Measurements from ENCODE around the gene BNIP5.

Gene BNIP5

DNA sequence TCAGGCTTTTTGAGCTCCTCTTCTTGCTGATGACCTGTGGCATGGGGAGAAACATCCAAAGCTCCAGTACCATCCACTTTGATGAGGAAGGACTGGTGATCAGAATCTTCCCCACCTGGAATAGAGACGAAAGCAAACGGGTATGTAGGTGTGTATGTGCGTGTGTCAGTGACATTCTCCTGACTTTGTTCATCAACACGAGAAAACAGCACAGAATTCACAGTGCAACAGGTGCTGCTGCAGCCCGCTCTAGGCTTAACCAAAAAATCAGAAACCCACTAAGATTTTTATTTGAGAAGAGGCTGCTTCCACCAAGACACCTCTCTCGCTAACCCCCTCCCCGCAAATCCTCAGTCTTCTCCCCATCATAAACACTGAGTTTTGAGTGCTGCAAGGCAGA lies 8.1 kb downstream of the BNIP5 start:
- DNase-seq (ENCODE audit: extremely low spot score, insufficient read length, low read depth) (no peak), FAIRE-seq (no peak)

- no peak for FAIRE-seq
Measured at GRCh38 chr6:36327919-36328236, 8.8 kb downstream of the BNIP5 start.

DNA sequence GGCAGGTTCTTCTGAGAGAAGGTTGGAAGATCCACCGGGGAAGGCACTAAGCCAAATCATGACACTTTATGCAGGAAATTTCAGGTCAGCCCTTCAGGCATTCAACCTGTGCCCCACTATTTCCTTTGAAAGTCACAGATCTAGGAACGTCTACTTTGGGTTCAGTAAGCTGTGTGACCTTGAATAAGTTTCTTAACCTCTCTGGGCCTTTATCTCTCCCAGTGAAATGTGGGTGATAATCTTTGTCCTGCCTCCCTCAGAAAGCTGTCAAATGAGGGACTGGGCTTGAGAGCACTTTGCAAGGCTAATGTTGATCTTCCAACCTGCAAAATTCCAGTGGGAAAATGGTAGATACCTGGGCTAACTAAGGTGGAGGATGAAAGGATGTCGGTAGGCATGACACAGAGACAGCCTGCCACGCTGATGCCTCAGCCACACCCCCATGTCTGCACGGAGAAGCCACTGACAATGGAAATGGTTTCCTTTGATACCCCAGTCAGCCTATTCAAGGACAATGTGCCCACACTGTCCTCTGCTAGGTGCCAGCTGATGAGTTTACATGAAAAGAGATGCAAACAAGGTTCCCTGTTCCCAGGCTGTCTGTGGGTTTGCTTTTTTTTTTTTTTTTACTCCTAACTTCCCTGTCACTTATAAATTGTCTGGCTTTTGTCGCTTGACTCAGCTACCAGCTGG lies 9.3 kb downstream of the BNIP5 start:
- DNase-seq (ENCODE audit: extremely low spot score, insufficient read length, low read depth) (no peak), FAIRE-seq (no peak)

More at GRCh38 chr6:36327919-36328236, 8.8 kb downstream of the BNIP5 start:
- DNase-seq (ENCODE audit: extremely low spot score, insufficient read length, low read depth), result no peak

- FAIRE-seq, result no peak
Measured at GRCh38 chr6:36326356-36326995, 10.2 kb downstream of the BNIP5 start.

DNA sequence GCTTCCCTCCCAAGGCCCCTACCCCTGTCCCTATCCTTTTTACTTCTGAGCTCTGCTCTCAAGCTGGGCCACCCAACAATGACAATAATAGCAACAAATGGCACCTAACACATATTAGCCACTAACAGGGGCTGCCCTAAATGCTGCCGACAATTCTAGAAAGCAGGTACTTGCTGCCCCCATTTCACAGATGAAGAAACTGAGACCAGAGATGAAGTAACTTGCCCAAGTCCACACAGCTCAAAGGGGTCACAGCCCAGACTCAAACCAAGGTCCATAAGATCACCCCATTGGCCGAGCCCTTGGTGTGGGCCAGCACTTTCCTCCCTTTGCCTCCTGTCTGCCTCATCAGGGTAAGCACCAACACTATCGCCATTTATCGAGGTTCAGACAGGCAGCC lies 12.0 kb downstream of the BNIP5 start:
- FAIRE-seq (no peak), DNase-seq (ENCODE audit: extremely low spot score, insufficient read length, low read depth) (no peak)

More at GRCh38 chr6:36326356-36326995, 10.2 kb downstream of the BNIP5 start:
- no peak for DNase-seq (ENCODE audit: extremely low spot score, insufficient read length, low read depth)

- FAIRE-seq (no peak), DNase-seq (ENCODE audit: extremely low spot score, insufficient read length, low read depth) (no peak)
Measured at GRCh38 chr6:36324191-36324590, 12.5 kb downstream of the BNIP5 start.

DNA sequence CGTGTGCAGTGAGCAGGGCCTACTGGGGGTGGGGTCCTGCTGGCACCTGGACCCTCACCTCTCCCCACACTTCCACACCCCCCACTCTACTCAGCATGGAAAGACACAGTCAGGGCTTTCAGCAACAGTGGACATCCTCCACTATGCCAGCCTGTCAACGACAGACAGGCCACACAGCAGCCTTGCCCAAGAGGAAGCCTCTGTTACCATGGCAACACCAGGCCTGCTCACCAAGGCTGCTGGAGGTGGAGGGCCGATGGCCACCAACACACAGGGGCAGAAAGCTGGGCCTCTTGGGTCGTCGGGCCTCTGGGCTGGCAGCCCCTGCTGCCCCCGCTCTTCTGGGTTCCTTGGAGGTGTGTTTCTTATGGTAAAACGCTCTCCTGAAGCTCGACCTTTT lies 13.6 kb downstream of the BNIP5 start:
- FAIRE-seq, result no peak
- no peak for DNase-seq (ENCODE audit: extremely low spot score, insufficient read length, low read depth)

DNA sequence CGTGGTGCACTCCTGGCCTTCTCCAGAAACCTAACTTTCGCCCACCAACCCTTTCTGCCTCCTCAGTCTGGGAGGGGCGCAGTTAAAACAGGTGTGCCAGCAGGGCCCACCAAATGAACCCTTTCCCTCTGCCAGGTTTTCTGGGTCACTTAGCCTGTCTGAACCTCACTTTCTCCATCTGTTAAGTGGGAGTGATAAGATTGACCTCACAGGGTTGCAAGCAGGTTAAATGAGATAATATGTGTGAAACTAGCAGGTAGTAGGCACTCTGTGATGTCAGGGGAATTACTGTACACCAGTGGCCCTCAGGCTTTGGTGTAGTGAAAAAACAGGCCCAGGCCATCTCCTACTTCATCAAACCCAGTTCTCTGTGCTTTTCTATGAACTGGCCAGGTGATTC lies 14.1 kb downstream of the BNIP5 start:
- no peak for DNase-seq (ENCODE audit: extremely low spot score, insufficient read length, low read depth)
- no peak for FAIRE-seq

DNA sequence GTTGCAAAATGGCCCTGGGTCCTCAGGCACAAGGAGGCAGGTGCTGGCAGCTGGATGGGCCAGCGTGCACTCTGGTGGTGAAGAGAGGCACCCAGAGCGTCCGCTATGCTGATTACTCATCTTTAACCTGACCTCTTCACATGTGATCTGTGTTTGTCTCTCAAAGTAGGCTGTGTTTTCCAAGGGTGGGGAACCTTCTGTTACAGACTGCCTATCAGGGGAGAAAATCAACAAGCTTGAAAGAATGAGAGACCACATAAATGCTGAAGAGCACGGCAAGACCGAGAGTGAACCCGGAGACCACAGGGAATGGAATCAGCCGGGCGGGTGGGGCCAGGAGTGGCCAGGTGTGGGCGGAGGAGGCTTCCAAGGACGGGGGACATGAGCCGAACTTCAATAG lies 16.2 kb downstream of the BNIP5 start:
- FAIRE-seq, result no peak

DNA sequence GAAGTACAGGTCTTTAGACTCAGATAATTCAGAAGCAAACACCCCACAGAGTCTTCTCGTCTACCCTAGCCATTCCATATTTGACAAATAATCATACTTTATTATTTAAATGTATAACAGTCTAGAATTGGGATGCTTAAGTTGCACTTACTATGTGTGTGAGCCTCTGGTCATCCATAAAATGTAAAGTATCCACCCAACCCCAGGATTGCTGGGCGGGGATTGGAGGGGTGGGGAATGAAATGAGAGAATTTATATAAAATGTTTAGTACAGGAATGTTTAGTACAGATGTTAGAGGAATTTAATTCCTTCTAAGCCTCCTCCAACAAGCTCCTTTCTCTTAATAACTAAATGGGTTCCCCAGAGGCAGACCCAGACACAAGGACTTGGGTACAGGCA lies 16.9 kb downstream of the BNIP5 start:
- FAIRE-seq (no peak), DNase-seq (ENCODE audit: extremely low spot score, insufficient read length, low read depth) (no peak)

More for the DNA sequence above, 16.2 kb downstream of the BNIP5 start:
- no peak for DNase-seq (ENCODE audit: extremely low spot score, insufficient read length, low read depth)

DNA sequence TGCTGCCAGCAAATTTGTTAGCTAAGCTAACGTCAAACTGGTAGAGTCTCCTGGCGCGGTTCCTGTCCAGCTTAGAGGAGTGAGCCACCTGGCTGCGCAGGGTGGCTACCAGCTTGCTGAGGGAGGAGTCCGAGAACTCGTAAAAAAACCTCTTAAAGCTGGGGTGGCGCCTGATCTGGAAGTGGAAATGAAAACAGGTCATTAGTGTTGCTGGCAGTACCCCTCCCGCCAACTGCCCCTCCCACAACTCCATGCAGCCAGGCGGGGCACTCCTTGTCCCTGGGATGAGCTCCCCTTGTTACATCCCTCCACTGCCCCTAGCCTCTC lies 17.3 kb downstream of the BNIP5 start:
- FAIRE-seq (no peak), DNase-seq (ENCODE audit: extremely low spot score, insufficient read length, low read depth) (no peak)

GRCh38 chr6:36318690-36319435 lies 17.8 kb downstream of the BNIP5 start:
- DNase-seq (ENCODE audit: extremely low spot score, insufficient read length, low read depth) (no peak), FAIRE-seq (no peak)

DNA sequence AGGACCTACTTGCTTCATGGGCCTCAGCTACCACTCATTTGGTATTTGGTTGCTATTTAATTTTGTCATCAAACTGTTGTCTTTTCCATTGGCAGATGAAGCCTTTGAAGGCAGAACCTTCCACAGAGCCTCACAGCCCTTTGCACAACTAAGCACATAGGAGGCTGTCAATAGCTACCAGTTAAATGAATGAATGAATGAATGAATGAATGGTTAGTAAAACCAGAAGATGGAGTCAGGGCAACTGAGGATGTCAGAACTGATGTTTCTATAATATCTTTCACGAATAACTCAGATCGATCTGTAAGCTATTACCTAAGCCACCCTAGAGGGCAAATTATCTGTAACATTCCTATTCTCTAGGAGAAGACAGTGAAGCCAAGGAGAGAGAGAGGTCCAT lies 19.1 kb downstream of the BNIP5 start:
- no peak for FAIRE-seq
- no peak for DNase-seq (ENCODE audit: extremely low spot score, insufficient read length, low read depth)

GRCh38 chr6:36315921-36316320 lies 20.8 kb downstream of the BNIP5 start:
- FAIRE-seq, result no peak
- DNase-seq (ENCODE audit: extremely low spot score, insufficient read length, low read depth), result no peak

DNA sequence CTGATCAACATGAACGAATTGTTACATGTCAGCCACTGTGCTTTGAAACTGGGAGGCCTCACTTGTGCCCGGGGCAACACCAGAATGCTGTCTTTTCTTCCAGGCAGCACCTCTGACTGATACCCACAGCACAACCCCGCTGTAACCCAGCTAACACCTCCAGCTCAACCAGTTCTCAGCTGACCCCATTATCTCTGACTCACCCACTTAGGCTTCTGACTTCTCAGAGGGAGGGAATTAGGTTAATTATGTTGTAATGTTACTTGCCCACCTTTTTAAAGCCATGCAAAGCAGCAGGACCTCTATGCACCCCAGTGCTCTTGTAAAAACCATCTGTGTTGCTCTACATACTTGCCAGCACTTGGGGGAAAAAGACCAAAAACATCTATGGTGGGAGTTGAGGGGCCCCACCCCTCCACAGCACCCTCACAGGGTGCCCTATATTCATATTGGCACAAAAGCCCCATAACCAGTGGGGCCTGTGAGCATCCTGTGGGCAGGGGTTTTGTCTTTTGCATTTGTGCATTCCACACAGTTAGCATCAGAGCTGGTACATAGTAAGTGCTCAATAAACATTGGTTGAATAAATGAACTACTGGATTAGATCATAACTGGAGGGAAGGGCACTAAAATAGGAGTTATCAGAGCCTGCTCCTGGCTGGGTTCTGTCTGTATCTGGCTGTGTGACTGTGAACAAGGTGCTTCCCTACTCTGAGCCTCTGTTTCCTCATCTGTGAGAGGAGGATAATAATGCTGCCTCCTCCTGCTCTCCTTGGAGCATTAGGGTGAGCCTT lies 22.3 kb downstream of the BNIP5 start:
- FAIRE-seq (no peak), DNase-seq (ENCODE audit: extremely low spot score, insufficient read length, low read depth) (no peak)

DNA sequence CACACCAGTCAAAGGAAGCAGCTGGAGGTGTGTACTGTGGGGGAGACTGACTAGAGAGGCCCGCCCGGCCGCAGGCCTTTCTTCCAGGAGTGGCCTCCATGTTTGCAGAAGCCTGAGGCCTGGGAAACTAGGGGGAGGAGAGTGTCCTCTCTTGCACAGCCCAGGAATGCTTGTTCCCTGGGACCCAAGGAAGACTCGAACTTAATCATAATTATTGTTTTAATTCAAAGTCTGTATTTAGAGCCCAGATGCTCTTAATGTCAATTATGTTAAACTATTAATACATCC lies 23.1 kb downstream of the BNIP5 start:
- no peak for FAIRE-seq
- no peak for DNase-seq (ENCODE audit: extremely low spot score, insufficient read length, low read depth)

DNA sequence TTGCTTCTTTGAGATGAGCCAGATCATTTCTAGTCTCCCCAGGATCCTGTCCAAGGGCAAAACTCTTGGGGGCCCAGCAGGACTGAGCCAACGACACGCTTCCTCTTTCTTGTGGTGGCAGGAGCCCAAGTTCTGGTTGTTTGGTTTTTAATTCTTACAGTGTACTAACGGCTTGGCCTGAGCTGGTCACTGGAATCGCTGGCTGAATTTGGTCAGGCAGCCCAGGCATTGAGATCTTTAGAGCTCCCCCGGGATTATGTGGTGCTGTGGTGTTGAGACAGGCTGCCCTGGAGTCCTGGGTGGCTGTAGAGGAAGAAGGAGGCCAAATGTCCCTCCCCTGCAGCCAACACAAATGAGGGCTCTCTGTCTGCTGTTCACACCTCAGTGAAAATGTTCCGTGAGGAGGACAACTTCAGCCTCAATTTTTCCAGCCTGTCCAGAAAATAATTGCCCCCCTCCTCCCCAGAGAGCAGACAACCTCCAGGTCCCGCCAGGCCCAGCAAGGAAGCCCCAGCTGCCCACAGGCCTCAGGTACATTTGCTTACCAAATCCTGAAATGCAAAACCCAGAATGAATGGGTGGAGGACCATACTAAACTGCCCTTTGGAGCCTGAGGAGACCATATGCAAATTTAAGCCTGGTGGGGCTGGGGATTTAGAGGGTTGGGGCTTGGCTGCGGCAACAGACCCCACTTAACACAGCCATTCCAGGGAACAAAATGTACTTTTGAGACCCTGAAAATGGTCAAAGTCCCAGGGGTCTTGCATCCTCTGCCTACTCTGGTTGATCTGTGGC lies 23.6 kb downstream of the BNIP5 start:
- peak; percentile 58 for FAIRE-seq
- DNase-seq (ENCODE audit: extremely low spot score, insufficient read length, low read depth), result no peak

DNA sequence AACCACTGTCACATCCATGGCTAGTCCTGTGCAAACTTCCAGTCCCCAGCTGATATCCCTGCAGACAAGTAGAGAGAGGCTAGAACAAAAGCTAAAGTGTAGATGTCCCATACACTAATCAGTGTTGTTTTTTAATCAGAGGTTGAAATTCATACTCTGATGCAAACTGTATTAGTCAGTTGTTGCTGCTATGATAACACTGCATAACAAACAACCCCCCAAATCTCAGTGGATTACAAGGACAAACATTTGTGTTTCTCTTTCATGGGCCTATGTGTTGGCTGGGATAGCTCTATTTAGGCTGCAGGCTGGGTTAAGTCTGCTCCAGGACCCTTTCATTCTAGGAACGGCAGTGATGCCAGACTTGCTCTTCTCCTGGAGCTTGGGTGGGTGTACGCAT lies 26.8 kb downstream of the BNIP5 start:
- FAIRE-seq (no peak), DNase-seq (ENCODE audit: extremely low spot score, insufficient read length, low read depth) (no peak)

GRCh38 chr6:36309203-36309602 lies 27.5 kb downstream of the BNIP5 start:
- DNase-seq (ENCODE audit: extremely low spot score, insufficient read length, low read depth) (no peak), FAIRE-seq (no peak)

DNA sequence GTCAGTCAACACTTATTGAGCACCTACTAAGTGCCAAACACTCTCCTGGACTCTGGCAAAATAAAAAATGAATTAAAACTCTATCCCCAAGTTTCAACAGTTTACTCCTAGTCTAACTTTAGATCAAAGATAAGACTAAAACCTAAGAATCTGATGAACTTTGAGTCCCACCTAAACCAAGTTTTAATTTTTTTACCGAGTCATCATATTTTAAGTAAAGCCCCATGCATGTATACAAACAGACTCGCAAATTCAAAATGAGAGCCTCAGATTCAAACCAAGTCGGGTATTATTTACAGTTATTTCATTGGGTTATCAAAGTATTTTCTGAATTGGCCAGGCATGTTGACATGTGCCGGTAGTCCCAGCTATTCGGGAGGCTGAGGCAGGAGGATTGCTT lies 28.2 kb downstream of the BNIP5 start:
- FAIRE-seq (no peak), DNase-seq (ENCODE audit: extremely low spot score, insufficient read length, low read depth) (no peak)
